HG02840 (cell line): ENCODE measurements around the gene HMCES.
"Not testable (repeated sequence)": the region's sequence is repeated elsewhere in the genome, so short reads cannot be mapped to it uniquely, and the experiment has no call there.

Experiments used
- ATAC-seq: cut with Tn5 transposase; IDR thresholded peaks from one replicate; pipeline ENCODE4 v1.9.1; 2021; ENCODE audit warnings: mild to moderate bottlenecking, moderate library complexity, moderate number of reproducible peaks; ENCODE audit not compliant: unreplicated experiment, low FRiP score

HMCES gene

GRCh38 chr3:129256270-129256669, 22.4 kb upstream of the HMCES start:
- no peak for ATAC-seq

- no peak for ATAC-seq
Observed at GRCh38 chr3:129257609-129258008, 21.1 kb upstream of the HMCES start.

- no peak for ATAC-seq
Observed at GRCh38 chr3:129259612-129260477, 18.8 kb upstream of the HMCES start.

- no peak for ATAC-seq
Observed at GRCh38 chr3:129260606-129261005, 18.1 kb upstream of the HMCES start.

- no peak for ATAC-seq
Observed at GRCh38 chr3:129261894-129262293, 16.8 kb upstream of the HMCES start.

GRCh38 chr3:129263161-129263910, 15.3 kb upstream of the HMCES start:
- ATAC-seq: no peak

- ATAC-seq: not testable (repeated sequence)
Observed at GRCh38 chr3:129264994-129265393, 13.7 kb upstream of the HMCES start.

- no peak for ATAC-seq
Observed at GRCh38 chr3:129266651-129267050, 12.0 kb upstream of the HMCES start.

GRCh38 chr3:129268396-129268795, 10.3 kb upstream of the HMCES start:
- no peak for ATAC-seq

GRCh38 chr3:129271674-129272073, 7.0 kb upstream of the HMCES start:
- ATAC-seq: no peak

- peak; percentile 89 for ATAC-seq
Observed at GRCh38 chr3:129276385-129276784, 2.3 kb upstream of the HMCES start.

GRCh38 chr3:129277829-129278271, 820 bp upstream of the HMCES start:
- ATAC-seq: no peak

GRCh38 chr3:129278966-129279906, 566 bp downstream of the HMCES start:
- ATAC-seq: no peak

GRCh38 chr3:129280183-129280582, 1.5 kb downstream of the HMCES start:
- no peak for ATAC-seq

GRCh38 chr3:129281726-129282125, 3.1 kb downstream of the HMCES start:
- ATAC-seq: no peak

- ATAC-seq: peak; percentile 70
Observed at GRCh38 chr3:129282727-129283327, 4.2 kb downstream of the HMCES start.

- no peak for ATAC-seq
Observed at GRCh38 chr3:129286081-129286480, 7.4 kb downstream of the HMCES start.

- no peak for ATAC-seq
Observed at GRCh38 chr3:129288446-129288845, 9.8 kb downstream of the HMCES start.

GRCh38 chr3:129289201-129289921, 10.7 kb downstream of the HMCES start:
- ATAC-seq: no peak
